Activated CD4-positive, alpha-beta T cell treated with anti-CD3 and anti-CD28 coated beads, Interleukin-2, amount 10 ng/mL, durations not matched to agents 24 days and 14 days (primary cell): Measurements from ENCODE around the gene SPOCK3. TPM values are rescaled to one million over a fixed set of nuclear protein-coding genes. Genes with fewer than 3 reads are reported as not detected.
A peak's percentile ranks its signal among the peaks of the same experiment; 100 is the strongest.
"Not testable (repeated sequence)": the region's sequence is repeated elsewhere in the genome, so short reads cannot be mapped to it uniquely, and the experiment has no call there.

Source experiments
- DNase-seq: peaks from one replicate; pipeline ENCODE4 v3.0.0; 2022
- H3K27ac Mint-ChIP-seq: one replicate; pipeline ENCODE4 v1.8.0; 2022; ENCODE audit warnings: mild to moderate bottlenecking, mixed read lengths
- H3K27me3 Mint-ChIP-seq: one replicate; pipeline ENCODE4 v1.8.0; 2022; ENCODE audit warnings: mixed read lengths
- H3K36me3 Mint-ChIP-seq: one replicate; pipeline ENCODE4 v1.8.0; 2022; ENCODE audit warnings: low read depth, mild to moderate bottlenecking, mixed read lengths
- H3K4me1 Mint-ChIP-seq: one replicate; pipeline ENCODE4 v1.8.0; 2021; ENCODE audit warnings: mixed read lengths
- H3K4me3 Mint-ChIP-seq: one replicate; pipeline ENCODE4 v1.8.0; 2022; ENCODE audit warnings: mild to moderate bottlenecking, moderate library complexity, mixed read lengths
- H3K9me3 Mint-ChIP-seq: one replicate; pipeline ENCODE4 v1.8.0; 2021; ENCODE audit warnings: mixed read lengths
- intact Hi-C: fragments of 100-400 bp; cut with micrococcal nuclease; formaldehyde crosslinking; loops from one replicate; pipeline ENCODE4 v1.15.1; 2023
- total RNA-seq: library from RNA; stranded (reverse); gene quantifications from 2 replicates; pipeline ENCODE4 v1.2.3, GENCODE V29; 2022

SPOCK3 gene
- total RNA-seq = not detected in 2 replicates

- H3K27ac Mint-ChIP-seq = no peak within 1 kb of the TSS
- H3K9me3 Mint-ChIP-seq = no peaks in the 10 kb centered on the region
- no peaks in the 10 kb centered on the region for H3K36me3 Mint-ChIP-seq
- DNase-seq = no peak
- peak within 1 kb of the TSS; percentile 79 for H3K4me3 Mint-ChIP-seq
- peaks cover 8% of the 10 kb centered on the region for H3K4me1 Mint-ChIP-seq
- peaks cover 29% of the 10 kb centered on the region for H3K27me3 Mint-ChIP-seq
- intact Hi-C loops = no loop called here
These were observed at the start of gene SPOCK3 for GRCh38 chr4:167234316-167234881. Gene SPOCK3 (minus strand): TSS chr4:167234494.

- Mint-ChIP-seq H3K9me3 (peaks cover 2% of the 10 kb centered on the region), H3K27ac (no peak overlapping the region), H3K4me1 (no peaks in the 10 kb centered on the region), H3K36me3 (no peaks in the 10 kb centered on the region), H3K4me3 (no peak overlapping the region), H3K27me3 (no peaks in the 10 kb centered on the region)
- no peak for DNase-seq
- intact Hi-C loops = no loop called here
These were observed 48.0 kb upstream of the SPOCK3 start for GRCh38 chr4:167282171-167282864.

- H3K27ac Mint-ChIP-seq, DNase-seq, intact Hi-C loops, H3K4me3 Mint-ChIP-seq, H3K9me3 Mint-ChIP-seq, H3K36me3 Mint-ChIP-seq, H3K4me1 Mint-ChIP-seq, H3K27me3 Mint-ChIP-seq: not testable (repeated sequence)
These were observed 47.3 kb upstream of the SPOCK3 start for GRCh38 chr4:167281545-167281944.

GRCh38 chr4:167274351-167274750, 40.1 kb upstream of the SPOCK3 start:
- Mint-ChIP-seq H3K36me3 (no peaks in the 10 kb centered on the region), H3K9me3 (no peaks in the 10 kb centered on the region), H3K27me3 (no peaks in the 10 kb centered on the region), H3K4me3 (no peak overlapping the region), H3K27ac (no peak overlapping the region), H3K4me1 (no peaks in the 10 kb centered on the region)
- intact Hi-C loops = no loop called here
- no peak for DNase-seq

GRCh38 chr4:167265231-167265630, 30.9 kb upstream of the SPOCK3 start:
- Mint-ChIP-seq H3K27ac (no peak overlapping the region), H3K36me3 (no peaks in the 10 kb centered on the region), H3K4me1 (no peaks in the 10 kb centered on the region), H3K27me3 (no peaks in the 10 kb centered on the region), H3K4me3 (no peak overlapping the region), H3K9me3 (peaks cover 3% of the 10 kb centered on the region)
- no peak for DNase-seq
- intact Hi-C loops = no loop called here

- intact Hi-C loops = no loop called here
- no peaks in the 10 kb centered on the region for H3K36me3 Mint-ChIP-seq
- H3K9me3 Mint-ChIP-seq = peaks cover 5% of the 10 kb centered on the region
- H3K4me1 Mint-ChIP-seq = no peaks in the 10 kb centered on the region
- H3K27me3 Mint-ChIP-seq = no peaks in the 10 kb centered on the region
- no peak overlapping the region for H3K4me3 Mint-ChIP-seq
- DNase-seq = no peak
- H3K27ac Mint-ChIP-seq = no peak overlapping the region
These were observed 14.0 kb upstream of the SPOCK3 start for GRCh38 chr4:167248271-167248670.

- Mint-ChIP-seq H3K27ac (no peak overlapping the region), H3K4me3 (no peak overlapping the region), H3K4me1 (peaks cover 1% of the 10 kb centered on the region), H3K9me3 (peaks cover 5% of the 10 kb centered on the region), H3K36me3 (no peaks in the 10 kb centered on the region), H3K27me3 (peaks cover 9% of the 10 kb centered on the region)
- no peak for DNase-seq
- intact Hi-C loops = no loop called here
These were observed 5.3 kb upstream of the SPOCK3 start for GRCh38 chr4:167239627-167240026.

- peaks cover 5% of the 10 kb centered on the region for H3K9me3 Mint-ChIP-seq
- no peaks in the 10 kb centered on the region for H3K36me3 Mint-ChIP-seq
- DNase-seq = no peak
- intact Hi-C loops = no loop called here
- H3K27ac Mint-ChIP-seq = no peak overlapping the region
- H3K27me3 Mint-ChIP-seq = peaks cover 21% of the 10 kb centered on the region
- H3K4me3 Mint-ChIP-seq = no peak overlapping the region
- H3K4me1 Mint-ChIP-seq = peaks cover 8% of the 10 kb centered on the region
These were observed 3.9 kb upstream of the SPOCK3 start for GRCh38 chr4:167238226-167238625.

GRCh38 chr4:167233685-167234315, 494 bp downstream of the SPOCK3 start:
- no peak overlapping the region for H3K27ac Mint-ChIP-seq
- no peaks in the 10 kb centered on the region for H3K36me3 Mint-ChIP-seq
- peaks cover 29% of the 10 kb centered on the region for H3K27me3 Mint-ChIP-seq
- no peak for DNase-seq
- peak overlapping the region; percentile 79 for H3K4me3 Mint-ChIP-seq
- peaks cover 8% of the 10 kb centered on the region for H3K4me1 Mint-ChIP-seq
- intact Hi-C loops = no loop called here
- no peaks in the 10 kb centered on the region for H3K9me3 Mint-ChIP-seq

GRCh38 chr4:167232805-167233684, 1.2 kb downstream of the SPOCK3 start:
- peaks cover 29% of the 10 kb centered on the region for H3K27me3 Mint-ChIP-seq
- H3K4me1 Mint-ChIP-seq = peaks cover 8% of the 10 kb centered on the region
- peak overlapping the region; percentile 79 for H3K4me3 Mint-ChIP-seq
- DNase-seq = no peak
- no peaks in the 10 kb centered on the region for H3K9me3 Mint-ChIP-seq
- H3K27ac Mint-ChIP-seq = no peak overlapping the region
- H3K36me3 Mint-ChIP-seq = no peaks in the 10 kb centered on the region
- intact Hi-C loops = no loop called here

GRCh38 chr4:167230744-167231143, 3.5 kb downstream of the SPOCK3 start:
- H3K27ac Mint-ChIP-seq = no peak overlapping the region
- intact Hi-C loops = no loop called here

GRCh38 chr4:167222099-167222498, 12.2 kb downstream of the SPOCK3 start:
- no peak overlapping the region for H3K27ac Mint-ChIP-seq
- no peaks in the 10 kb centered on the region for H3K36me3 Mint-ChIP-seq
- intact Hi-C loops = no loop called here

More at GRCh38 chr4:167230744-167231143, 3.5 kb downstream of the SPOCK3 start:
- no peaks in the 10 kb centered on the region for H3K36me3 Mint-ChIP-seq
- DNase-seq = no peak
- no peak overlapping the region for H3K4me3 Mint-ChIP-seq
- H3K9me3 Mint-ChIP-seq = no peaks in the 10 kb centered on the region
- peaks cover 29% of the 10 kb centered on the region for H3K27me3 Mint-ChIP-seq
- peaks cover 8% of the 10 kb centered on the region for H3K4me1 Mint-ChIP-seq

GRCh38 chr4:167221084-167221483, 13.2 kb downstream of the SPOCK3 start:
- Mint-ChIP-seq H3K27ac (no peak overlapping the region), H3K4me1 (no peaks in the 10 kb centered on the region), H3K27me3 (no peaks in the 10 kb centered on the region), H3K9me3 (no peaks in the 10 kb centered on the region), H3K4me3 (no peak overlapping the region), H3K36me3 (no peaks in the 10 kb centered on the region)
- intact Hi-C loops = no loop called here
- no peak for DNase-seq

More at GRCh38 chr4:167222099-167222498, 12.2 kb downstream of the SPOCK3 start:
- no peak overlapping the region for H3K4me3 Mint-ChIP-seq
- no peaks in the 10 kb centered on the region for H3K27me3 Mint-ChIP-seq
- DNase-seq = no peak
- no peaks in the 10 kb centered on the region for H3K9me3 Mint-ChIP-seq
- no peaks in the 10 kb centered on the region for H3K4me1 Mint-ChIP-seq
